Subcutaneous adipose tissue (tissue), 4 donors: ENCODE measurements around the gene NLE1. TPM values are rescaled to one million over a fixed set of nuclear protein-coding genes. Genes with fewer than 3 reads are reported as not detected.

Experiments used
- total RNA-seq, 4 donors: library from RNA; depleted of rRNA; stranded (reverse); fragments of >200 nt; gene quantifications; one replicate each; pipeline ENCODE4 v1.1.0, GENCODE V29; 2016
- TF ChIP-seq, protein P1 (sequence below): fragments of 450-650 bp; IDR thresholded peaks from one replicate; pipeline ENCODE4 v1.5.1; 2016; ENCODE audit warnings: low read depth, mild to moderate bottlenecking, control low read depth, antibody characterized with exemption, moderate library complexity

NLE1 gene
- total RNA-seq, 4 donors from 2014 or later: 5.1 to 21.9 (median 14.7) TPM

GRCh38 chr17:35132099-35132498 lies 10.0 kb downstream of the NLE1 start:
- TF ChIP-seq, protein P1, sequence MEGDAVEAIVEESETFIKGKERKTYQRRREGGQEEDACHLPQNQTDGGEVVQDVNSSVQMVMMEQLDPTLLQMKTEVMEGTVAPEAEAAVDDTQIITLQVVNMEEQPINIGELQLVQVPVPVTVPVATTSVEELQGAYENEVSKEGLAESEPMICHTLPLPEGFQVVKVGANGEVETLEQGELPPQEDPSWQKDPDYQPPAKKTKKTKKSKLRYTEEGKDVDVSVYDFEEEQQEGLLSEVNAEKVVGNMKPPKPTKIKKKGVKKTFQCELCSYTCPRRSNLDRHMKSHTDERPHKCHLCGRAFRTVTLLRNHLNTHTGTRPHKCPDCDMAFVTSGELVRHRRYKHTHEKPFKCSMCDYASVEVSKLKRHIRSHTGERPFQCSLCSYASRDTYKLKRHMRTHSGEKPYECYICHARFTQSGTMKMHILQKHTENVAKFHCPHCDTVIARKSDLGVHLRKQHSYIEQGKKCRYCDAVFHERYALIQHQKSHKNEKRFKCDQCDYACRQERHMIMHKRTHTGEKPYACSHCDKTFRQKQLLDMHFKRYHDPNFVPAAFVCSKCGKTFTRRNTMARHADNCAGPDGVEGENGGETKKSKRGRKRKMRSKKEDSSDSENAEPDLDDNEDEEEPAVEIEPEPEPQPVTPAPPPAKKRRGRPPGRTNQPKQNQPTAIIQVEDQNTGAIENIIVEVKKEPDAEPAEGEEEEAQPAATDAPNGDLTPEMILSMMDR: no peak

GRCh38 chr17:35130392-35130791 lies 11.7 kb downstream of the NLE1 start:
- TF ChIP-seq, protein P1: no peak

DNA sequence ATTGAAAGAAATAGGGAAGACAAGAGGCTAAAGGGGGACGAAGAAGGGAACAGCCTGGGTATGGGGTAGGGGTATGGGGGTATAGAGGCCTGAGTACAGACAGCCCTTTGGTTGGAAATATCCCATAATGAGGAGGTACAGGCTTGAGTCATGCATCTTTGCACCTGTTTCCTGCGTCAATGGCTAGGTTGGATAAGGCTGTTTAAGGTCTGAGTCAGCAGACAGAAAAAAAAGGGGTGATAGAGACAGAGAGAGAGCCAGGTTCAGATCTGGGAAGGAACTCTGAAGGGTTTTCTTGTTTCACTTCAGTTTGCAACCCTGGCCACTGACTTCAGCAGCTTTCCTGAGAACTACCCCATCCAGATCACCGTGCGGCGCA lies 12.1 kb downstream of the NLE1 start:
- TF ChIP-seq, protein P1: no peak

DNA sequence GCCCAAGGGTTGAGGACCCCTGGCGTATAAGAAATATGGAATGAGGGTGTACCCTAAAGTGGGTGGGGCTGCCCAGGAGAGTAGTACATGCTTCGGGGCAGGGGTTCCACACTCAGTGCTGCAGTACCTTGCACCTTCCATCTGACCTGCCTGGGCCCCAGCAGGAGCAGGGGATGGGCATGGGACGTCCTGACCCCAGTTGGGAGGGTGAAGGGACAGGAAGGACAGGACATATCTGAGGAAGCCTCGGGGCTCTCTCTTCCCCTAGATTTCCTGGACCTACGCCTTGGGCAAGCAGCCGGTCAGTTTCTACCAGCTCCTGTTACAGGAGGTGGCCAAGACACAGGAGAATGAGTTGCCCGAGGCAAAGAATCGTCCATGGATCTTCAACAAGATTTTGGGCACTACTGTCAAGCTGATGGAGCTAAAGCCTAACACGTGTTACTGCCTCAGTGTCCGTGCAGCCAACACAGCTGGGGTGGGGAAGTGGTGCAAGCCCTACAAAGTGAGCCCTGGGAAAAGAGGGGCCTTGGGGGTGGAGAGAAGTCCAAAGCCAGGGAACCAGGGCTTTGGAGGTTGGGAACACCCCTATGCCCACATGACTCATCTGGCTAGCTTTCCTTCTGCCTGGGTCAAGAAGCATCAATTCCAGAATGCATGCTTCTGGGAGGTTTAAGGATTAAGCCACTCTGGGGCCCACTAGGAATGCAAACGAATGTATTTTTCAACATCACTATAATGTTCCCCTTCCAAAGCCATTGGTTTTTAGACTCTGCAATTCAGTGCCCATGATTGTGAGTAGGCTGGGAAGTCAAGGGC lies 12.7 kb downstream of the NLE1 start:
- TF ChIP-seq, protein P1: no peak

DNA sequence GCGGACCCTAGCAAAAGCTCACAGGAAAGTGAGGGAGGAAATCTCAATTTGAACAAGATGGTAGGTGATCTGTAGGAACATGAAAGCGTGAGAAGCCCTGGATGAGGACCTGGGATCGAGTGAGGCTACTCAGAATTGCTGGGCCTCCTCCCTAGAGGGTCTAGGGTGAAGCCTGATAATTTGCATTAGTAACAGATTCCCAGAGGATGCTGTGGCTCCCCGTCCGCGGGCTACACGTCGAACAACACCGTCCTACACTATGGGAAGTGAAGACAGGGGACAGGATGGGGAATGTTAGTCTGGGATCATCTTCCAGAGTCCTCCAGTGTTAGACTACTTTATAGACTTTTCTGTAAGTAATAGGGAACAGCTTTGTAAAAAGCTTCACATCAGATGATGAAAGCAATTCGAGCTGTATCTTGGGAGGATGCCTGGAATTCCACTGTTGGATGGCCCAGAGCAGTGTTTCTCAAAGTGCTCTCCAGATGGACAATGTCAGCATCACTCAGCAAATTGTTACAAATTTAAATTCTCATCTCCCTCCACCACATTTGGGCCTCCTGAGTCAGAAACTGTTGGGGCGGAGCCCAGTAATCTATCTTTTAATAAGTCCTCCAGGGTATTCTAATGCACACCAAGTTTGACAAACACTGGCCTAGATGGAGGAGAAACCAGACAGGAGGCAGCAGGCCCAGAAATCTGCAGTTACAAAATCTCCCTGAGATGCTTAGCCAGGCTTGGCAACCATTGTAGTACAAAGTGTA lies 14.2 kb downstream of the NLE1 start:
- TF ChIP-seq, protein P1: no peak

GRCh38 chr17:35121315-35121714 lies 20.8 kb downstream of the NLE1 start, which contains the start of gene FNDC8:
TSS of gene FNDC8 (plus strand) at chr17:35121615. CDS start at chr17:35121694, 79 bp downstream.
- TF ChIP-seq, protein P1: no peak
